Neural cell (in vitro differentiated cells): Measurements from ENCODE around the gene HS6ST2. TPM values are rescaled to one million over a fixed set of nuclear protein-coding genes. Genes with fewer than 3 reads are reported as not detected.

Experiments
- H2AFZ ChIP-seq: fragments of 200-600, 300-800 bp; sonication (generic), shearing (Covaris generic); 2 replicates; pipeline ENCODE4 v1.6.0; 2014; ENCODE audit warnings: low read depth, mild to moderate bottlenecking, antibody characterized with exemption, low read length, moderate library complexity
- H3F3A ChIP-seq: fragments of 200-600 bp; shearing (Covaris generic); 2 replicates; pipeline ENCODE4 v1.6.1; 2016; ENCODE audit warnings: mild to moderate bottlenecking, moderate library complexity, mixed read lengths, antibody characterized with exemption, low read length; ENCODE audit not compliant: insufficient read depth, poor library complexity, severe bottlenecking
- H3K27ac ChIP-seq: fragments of 200-600, 300-800 bp; sonication (generic), shearing (Covaris generic); 2 replicates; pipeline ENCODE4 v1.5.1; 2014; ENCODE audit warnings: mild to moderate bottlenecking, low read length, moderate library complexity
- H3K27me3 ChIP-seq: fragments of 300-800, 200-600 bp; sonication (generic), shearing (Covaris generic); 2 replicates; pipeline ENCODE4 v1.6.0; 2014; ENCODE audit warnings: mild to moderate bottlenecking, low read depth, low read length, moderate library complexity; ENCODE audit not compliant: insufficient read depth
- H3K36me3 ChIP-seq: fragments of 300-800, 200-600 bp; sonication (generic), shearing (Covaris generic); 2 replicates; pipeline ENCODE4 v1.5.1; 2014; ENCODE audit warnings: mild to moderate bottlenecking, antibody characterized with exemption, low read length, moderate library complexity; ENCODE audit not compliant: insufficient read depth
- H3K4me2 ChIP-seq: fragments of 300-800, 200-600 bp; sonication (generic), shearing (Covaris generic); 2 replicates; pipeline ENCODE4 v1.6.0; 2014; ENCODE audit warnings: mild to moderate bottlenecking, low read length
- H3K4me3 ChIP-seq: fragments of 300-800, 200-600 bp; sonication (generic), shearing (Covaris generic); 2 replicates; pipeline ENCODE4 v1.5.1; 2014; ENCODE audit warnings: mild to moderate bottlenecking, low read length, moderate library complexity
- H3K79me2 ChIP-seq: fragments of 200-600 bp; shearing (Covaris generic); replicated peaks from 2 replicates; pipeline ENCODE4 v1.6.0; 2014; ENCODE audit warnings: mild to moderate bottlenecking, low read length, moderate library complexity; ENCODE audit not compliant: insufficient read depth
- H3K9ac ChIP-seq: fragments of 300-800, 200-600 bp; sonication (generic), shearing (Covaris generic); 2 replicates; pipeline ENCODE4 v1.6.1; 2016; ENCODE audit warnings: mild to moderate bottlenecking, low read length, mixed read lengths
- H3K9me2 ChIP-seq: fragments of 200-600 bp; shearing (Covaris generic); 2 replicates; pipeline ENCODE4 v1.6.1; 2016; ENCODE audit warnings: mild to moderate bottlenecking, low read length, mixed read lengths; ENCODE audit not compliant: insufficient read depth
- H3K9me3 ChIP-seq: fragments of 200-600, 300-800 bp; sonication (generic), shearing (Covaris generic); 2 replicates; pipeline ENCODE4 v1.6.1; 2016; ENCODE audit warnings: mild to moderate bottlenecking, mixed run types, low read length, moderate library complexity, mixed read lengths
- H4K20me1 ChIP-seq: fragments of 200-600 bp; shearing (Covaris generic); 2 replicates; pipeline ENCODE4 v1.6.1; 2016; ENCODE audit warnings: mild to moderate bottlenecking, mixed run types; ENCODE audit not compliant: insufficient read depth
- EP300 ChIP-seq: fragments of 450-650 bp; conservative IDR thresholded peaks from 2 replicates; pipeline ENCODE4 v1.6.1; 2014; ENCODE audit warnings: antibody characterized with exemption, mild to moderate bottlenecking, moderate library complexity; ENCODE audit not compliant: poor library complexity, severe bottlenecking
- EZH2 ChIP-seq: fragments of 200-600, 300-800 bp; shearing (Covaris generic), sonication (generic); IDR thresholded peaks from 2 replicates; pipeline ENCODE4 v1.6.1; 2014; ENCODE audit warnings: antibody characterized with exemption, low read length, borderline replicate concordance, mild to moderate bottlenecking; ENCODE audit not compliant: insufficient read depth, poor library complexity, severe bottlenecking
- MXI1 ChIP-seq: fragments of 450-650 bp; conservative IDR thresholded peaks from 2 replicates; pipeline ENCODE4 v1.6.1; 2014; ENCODE audit warnings: antibody characterized with exemption, mild to moderate bottlenecking; ENCODE audit not compliant: poor library complexity, severe bottlenecking
- POLR2AphosphoS5 ChIP-seq: IDR thresholded peaks from 2 replicates; pipeline ENCODE4 v1.6.1; 2012
- RAD21 ChIP-seq: fragments of 450-650 bp; conservative IDR thresholded peaks from 2 replicates; pipeline ENCODE4 v1.6.1; 2014; ENCODE audit warnings: antibody characterized with exemption, mild to moderate bottlenecking, moderate library complexity
- SMC3 ChIP-seq: fragments of 450-650 bp; conservative IDR thresholded peaks from 2 replicates; pipeline ENCODE4 v1.6.1; 2014; ENCODE audit warnings: antibody characterized with exemption, mild to moderate bottlenecking, moderate library complexity; ENCODE audit not compliant: poor library complexity
- polyA plus RNA-seq: library from polyadenylated mRNA; depleted of rRNA; stranded (reverse); fragments of >200 nt; gene quantifications from 2 replicates; pipeline ENCODE4 v1.2.3, GENCODE V29; 2014
- TF ChIP-seq, protein P1 (sequence below): IDR thresholded peaks from 2 replicates; pipeline ENCODE4 v1.6.1; 2012; ENCODE audit warnings: borderline replicate concordance

HS6ST2 gene
- polyA plus RNA-seq, 1 donor from 2014 or later = 43.0 TPM

DNA sequence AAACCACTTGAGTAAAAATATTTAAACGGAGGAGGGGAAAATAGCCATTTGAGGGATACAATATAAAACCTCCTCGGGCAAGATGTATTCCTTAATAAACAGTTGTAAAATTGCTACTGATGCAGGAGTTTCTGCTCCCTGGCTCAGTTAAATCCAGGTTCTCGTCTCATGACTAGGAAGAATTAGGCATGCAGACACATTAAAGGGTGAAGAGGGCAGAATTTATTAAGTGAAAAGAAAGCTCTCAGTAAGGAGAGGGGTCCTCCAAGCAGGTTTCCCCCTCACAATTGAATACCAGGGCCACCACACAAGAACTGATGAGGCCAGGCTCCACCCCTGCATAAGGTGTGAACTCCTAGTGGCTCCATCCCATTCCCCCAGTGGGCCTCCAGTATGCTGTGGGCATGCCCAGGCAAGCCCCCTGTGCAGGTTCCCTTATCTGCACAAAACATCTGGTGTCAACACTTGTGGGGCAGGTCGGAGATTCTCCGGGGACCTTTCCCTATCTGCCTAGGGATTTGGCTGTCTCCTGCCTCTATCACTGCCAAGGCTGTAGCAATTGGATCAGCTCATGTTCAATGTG, 80.4 kb downstream of the HS6ST2 start:
- H3K27me3 ChIP-seq = no peaks in the 10 kb centered on the region
- TF ChIP-seq MXI1 (no peak), RAD21 (no peak), EZH2 (no peak), EP300 (no peak), SMC3 (no peak)
- TF ChIP-seq, protein P1, sequence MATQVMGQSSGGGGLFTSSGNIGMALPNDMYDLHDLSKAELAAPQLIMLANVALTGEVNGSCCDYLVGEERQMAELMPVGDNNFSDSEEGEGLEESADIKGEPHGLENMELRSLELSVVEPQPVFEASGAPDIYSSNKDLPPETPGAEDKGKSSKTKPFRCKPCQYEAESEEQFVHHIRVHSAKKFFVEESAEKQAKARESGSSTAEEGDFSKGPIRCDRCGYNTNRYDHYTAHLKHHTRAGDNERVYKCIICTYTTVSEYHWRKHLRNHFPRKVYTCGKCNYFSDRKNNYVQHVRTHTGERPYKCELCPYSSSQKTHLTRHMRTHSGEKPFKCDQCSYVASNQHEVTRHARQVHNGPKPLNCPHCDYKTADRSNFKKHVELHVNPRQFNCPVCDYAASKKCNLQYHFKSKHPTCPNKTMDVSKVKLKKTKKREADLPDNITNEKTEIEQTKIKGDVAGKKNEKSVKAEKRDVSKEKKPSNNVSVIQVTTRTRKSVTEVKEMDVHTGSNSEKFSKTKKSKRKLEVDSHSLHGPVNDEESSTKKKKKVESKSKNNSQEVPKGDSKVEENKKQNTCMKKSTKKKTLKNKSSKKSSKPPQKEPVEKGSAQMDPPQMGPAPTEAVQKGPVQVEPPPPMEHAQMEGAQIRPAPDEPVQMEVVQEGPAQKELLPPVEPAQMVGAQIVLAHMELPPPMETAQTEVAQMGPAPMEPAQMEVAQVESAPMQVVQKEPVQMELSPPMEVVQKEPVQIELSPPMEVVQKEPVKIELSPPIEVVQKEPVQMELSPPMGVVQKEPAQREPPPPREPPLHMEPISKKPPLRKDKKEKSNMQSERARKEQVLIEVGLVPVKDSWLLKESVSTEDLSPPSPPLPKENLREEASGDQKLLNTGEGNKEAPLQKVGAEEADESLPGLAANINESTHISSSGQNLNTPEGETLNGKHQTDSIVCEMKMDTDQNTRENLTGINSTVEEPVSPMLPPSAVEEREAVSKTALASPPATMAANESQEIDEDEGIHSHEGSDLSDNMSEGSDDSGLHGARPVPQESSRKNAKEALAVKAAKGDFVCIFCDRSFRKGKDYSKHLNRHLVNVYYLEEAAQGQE = no peak
- no peak overlapping the region for H2AFZ ChIP-seq
- H3K36me3 ChIP-seq = no peaks in the 10 kb centered on the region
- no peaks in the 10 kb centered on the region for H3K9me2 ChIP-seq
- no peaks in the 10 kb centered on the region for H4K20me1 ChIP-seq
- H3K79me2 ChIP-seq = no peaks in the 10 kb centered on the region
- no peak overlapping the region for H3K4me2 ChIP-seq
- no peaks in the 10 kb centered on the region for H3K9me3 ChIP-seq
- H3K27ac ChIP-seq = no peak overlapping the region
- H3K9ac ChIP-seq = no peak overlapping the region
- no peaks in the 10 kb centered on the region for H3F3A ChIP-seq
- H3K4me3 ChIP-seq = no peak overlapping the region

DNA sequence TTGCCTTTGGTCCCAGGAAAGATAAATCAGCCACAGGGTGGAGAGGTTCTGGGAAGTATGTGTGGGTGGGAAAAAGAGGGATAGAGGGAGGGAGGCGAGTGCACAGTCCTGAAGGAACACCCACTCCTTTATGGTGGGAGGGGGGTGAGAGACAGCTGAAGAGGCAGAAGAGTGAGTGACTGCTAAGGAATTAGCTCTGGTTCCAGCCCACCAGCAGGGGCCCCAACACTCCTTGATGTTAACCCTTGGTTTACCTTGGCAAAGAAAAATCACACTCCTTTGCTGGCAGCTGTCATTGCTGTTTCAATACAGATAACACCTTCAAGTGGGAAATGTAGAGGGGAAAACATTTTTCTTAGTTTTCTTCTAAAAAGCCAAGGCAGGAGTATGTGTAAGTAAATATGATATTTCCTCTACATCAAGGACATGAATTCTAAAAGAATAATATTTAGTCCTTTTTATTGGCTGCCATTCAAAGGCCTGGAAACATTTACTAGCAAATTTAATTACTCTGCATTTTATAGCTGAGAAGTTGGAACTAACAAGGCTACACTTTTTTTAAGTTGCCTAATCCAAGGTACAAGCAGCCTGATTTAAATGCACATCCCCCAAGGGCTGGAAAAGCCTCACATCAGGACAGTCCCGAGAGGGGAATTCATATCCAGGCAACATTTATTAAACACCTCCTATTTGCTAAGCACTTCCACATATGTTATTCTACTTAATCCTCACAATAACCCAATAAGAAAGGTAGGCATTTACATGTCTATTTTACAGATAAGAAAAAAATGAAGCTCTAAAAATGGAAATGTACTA, 81.7 kb downstream of the HS6ST2 start:
- no peaks in the 10 kb centered on the region for H3F3A ChIP-seq
- no peaks in the 10 kb centered on the region for H4K20me1 ChIP-seq
- no peaks in the 10 kb centered on the region for H3K9me2 ChIP-seq
- no peaks in the 10 kb centered on the region for H3K36me3 ChIP-seq
- no peak overlapping the region for H3K4me3 ChIP-seq
- H2AFZ ChIP-seq = no peak overlapping the region
- no peaks in the 10 kb centered on the region for H3K79me2 ChIP-seq
- H3K9me3 ChIP-seq = no peaks in the 10 kb centered on the region
- H3K27me3 ChIP-seq = no peaks in the 10 kb centered on the region
- no peak overlapping the region for H3K9ac ChIP-seq
- TF ChIP-seq SMC3 (no peak), EZH2 (no peak), POLR2AphosphoS5 (no peak)
- TF ChIP-seq, protein P1 = no peak
- no peak overlapping the region for H3K27ac ChIP-seq
- H3K4me2 ChIP-seq = no peak overlapping the region
